ENCODE results near the gene UTF1.
A peak's percentile ranks its signal among the peaks of the same experiment; 100 is the strongest.

Gene UTF1

DNA sequence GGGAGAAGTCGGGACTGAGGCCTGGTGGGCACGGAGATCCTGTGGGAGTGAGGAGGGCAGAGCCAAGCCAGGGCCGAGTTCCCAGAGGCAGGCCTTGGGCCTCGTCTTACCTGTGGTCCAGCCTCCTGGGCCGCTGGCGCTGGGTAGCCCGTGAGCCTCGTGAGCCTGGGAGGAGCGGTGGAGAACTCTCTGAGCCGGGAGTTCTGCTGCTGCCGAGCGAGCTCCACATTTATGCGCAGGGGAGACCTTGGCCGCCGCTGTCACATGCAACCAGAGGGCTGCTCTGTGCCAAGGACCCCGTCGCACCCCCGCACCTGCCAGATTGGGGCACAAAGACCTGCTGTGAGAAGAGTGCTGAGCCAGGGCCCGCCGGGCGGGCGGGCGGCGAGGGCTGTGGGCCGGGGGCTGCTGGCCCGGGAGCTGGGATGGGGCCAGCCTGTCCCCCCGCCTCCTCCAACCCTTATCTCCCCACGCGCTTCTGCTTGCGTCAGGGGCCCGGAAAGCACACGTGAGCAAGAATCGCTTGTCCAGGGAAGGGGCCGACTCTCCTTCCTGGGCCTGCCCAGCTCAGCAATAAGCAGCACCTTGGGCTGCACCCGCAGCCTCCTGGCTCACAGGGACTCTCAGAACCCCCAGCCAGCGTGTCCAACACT, 17.8 kb downstream of the UTF1 start:
- no peak for DNase-seq (ENCODE audit: low read depth in 2 of 2)

DNA sequence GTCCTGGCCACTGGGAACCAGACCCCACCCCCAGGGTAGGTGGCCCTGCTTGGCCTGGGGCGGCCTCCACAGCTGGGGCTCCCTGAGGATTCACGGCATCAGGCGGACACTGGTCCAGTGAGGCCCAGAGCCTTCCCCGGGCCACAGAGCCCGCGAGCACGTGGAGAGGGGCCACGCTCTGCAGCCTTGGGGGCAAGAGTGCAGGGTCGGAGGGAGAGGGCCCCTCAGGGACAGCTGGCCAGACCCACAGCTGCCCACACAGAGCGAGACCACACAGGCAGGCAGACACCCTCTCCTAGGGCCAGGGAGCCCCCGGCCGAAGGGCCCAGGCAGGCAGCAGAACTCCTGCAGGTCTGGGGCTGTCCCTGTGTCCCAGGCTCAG, 18.3 kb downstream of the UTF1 start:
- no peak for DNase-seq (ENCODE audit: low read depth in 2 of 2)

DNA sequence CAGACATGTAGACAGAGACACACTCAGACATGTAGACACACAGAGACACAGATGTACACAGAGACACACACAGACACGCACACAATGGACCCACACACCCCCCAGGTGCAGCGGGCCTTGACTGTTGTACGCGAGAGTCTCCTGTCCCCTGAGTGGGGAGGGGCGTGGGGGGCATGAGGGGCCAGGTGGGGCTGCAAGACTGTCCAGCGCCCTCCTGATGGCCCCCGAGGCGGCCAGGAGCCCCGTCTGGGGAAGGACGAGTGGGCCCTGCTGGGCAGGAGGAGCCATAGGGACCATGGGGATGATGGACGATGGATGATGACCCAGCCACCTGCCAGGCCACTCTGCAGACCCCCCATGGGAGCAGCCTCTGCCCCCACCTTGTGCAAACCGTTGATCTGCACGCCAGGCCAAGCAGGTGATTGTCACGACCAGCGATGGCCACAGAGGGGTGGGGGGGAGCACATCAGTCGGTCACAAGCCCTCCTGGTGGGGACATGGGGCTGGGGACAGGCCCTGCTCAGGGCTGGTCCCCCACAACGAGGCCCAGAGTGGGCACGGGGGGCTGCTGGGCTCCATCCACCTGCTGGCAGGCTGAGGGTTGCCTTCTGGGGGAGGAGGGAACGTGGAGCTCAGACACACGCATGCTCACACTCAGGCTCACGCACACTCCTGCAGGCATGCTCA, 19.2 kb downstream of the UTF1 start:
- no peak for DNase-seq (ENCODE audit: low read depth in 2 of 2)

DNA sequence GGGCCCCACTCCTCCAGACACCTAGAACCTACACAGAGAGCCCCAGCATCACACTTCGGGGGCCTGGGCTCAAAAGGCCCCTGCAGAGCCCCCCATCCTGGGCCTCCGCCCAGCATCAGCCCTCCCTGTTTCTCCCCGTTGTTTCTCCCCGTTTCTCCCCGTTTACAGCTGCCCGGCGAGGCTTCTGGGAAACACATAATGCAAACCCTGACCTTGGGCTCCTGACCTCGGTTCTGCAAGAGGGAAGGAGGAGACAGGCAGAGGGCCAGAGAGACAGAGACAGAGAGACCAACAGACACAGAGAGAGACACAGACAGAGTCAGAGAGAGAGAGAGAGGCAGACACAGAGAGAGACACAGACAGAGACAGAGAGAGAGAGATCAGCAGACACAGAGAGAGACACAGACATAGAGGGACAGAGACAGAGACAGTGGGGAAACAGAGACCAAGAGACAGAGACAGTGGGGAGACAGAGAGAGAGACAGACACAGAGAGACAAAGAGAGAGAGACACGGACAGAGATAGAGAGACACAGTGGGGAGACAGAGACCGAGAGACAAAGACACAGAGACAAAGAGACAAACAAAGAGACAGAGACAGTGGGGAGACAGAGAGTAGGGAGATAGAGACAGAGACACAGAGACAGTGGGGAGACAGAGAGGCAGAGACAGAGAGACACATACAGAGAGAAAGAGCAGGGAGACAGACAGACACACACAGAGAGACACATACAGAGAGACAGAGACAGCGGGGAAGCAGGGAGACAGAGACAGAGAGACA, 20.1 kb downstream of the UTF1 start:
- no peak for DNase-seq (ENCODE audit: low read depth in 2 of 2)

DNA sequence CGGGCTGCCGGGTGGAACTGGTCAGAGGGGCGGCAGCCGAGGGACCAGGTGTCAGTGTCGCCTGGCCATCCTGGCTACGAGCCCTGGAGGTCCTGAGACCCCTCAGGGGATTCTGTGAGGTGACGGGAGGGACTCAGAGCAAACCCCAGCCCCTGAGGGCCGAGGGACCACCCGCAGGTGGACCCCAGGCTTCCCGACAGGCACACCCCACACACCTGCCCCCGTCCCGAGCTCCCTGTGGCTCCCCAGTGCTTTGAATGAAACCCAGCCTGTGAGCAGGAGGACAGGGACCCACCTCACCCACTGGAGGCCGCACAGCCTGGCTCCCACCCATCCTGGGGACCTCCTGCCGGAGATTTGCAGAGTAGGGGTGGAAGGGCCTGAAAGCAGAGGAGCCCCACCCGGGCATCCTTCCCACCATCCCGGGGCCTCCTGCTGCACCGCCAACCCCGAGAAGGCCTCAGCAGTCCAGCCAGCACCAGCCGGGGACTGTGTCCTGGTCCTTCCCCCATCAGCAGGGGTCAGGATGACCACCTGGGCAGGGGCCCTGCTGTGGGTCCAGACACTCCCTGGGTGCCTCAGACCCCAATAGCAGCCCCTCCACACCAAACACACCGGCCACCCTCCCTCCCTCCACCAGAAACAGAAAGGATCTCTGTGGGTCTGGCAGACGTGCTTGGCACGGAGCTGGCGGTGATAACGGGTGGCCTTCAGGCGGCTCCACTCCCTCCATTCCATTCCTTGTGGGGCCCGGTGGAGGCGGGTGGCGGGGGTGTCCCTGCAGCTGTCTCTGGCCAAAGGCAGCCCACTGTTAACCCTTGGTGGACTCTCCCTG, 21.6 kb downstream of the UTF1 start:
- no peak for DNase-seq (ENCODE audit: low read depth in 2 of 2)

DNA sequence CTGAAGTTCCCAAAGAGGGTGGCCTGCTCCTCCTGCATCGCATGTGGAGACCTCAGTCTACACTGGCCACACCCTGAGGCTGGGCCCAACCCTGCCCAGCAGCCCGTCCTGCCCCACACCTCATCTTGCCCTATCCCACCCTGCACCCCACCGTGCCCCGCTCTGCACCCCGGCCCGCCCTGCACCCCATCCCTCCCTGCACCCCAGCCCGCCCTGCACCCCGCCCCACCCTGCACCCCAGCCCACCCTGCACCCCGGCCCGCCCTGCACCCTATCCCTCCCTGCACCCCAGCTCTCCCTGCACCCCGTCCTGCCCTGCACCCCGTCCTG, 22.2 kb downstream of the UTF1 start:
- no peak for DNase-seq (ENCODE audit: low read depth in 2 of 2)

DNA sequence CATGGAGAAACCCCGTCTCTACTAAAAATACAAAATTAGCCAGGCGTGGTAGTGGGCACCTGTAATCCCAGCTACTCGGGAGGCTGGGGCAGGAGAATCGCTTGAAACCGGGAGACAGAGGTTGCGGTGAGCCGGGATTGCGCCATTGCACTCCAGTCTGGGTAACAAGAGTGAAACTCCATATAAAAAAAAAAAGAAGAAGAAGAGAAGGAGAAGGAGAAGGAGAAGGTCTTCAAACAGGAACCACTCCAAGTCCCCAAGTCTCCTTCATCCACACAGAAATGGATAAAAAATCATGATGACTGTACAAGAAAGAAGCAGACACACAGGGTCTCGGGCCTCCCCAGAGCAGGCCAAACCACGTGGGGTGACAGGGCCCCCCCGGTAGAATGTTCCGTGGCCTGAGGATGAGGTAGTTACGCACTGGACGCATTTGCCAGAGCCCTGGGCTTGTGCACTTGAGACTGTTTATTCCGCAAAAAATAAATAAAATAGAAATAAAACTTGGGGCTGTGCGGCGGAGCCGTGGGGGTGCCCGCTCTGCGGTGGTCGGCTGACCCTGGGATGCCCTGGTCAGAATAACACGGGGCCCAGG, 23.4 kb downstream of the UTF1 start:
- no peak for DNase-seq (ENCODE audit: low read depth in 2 of 2)

DNA sequence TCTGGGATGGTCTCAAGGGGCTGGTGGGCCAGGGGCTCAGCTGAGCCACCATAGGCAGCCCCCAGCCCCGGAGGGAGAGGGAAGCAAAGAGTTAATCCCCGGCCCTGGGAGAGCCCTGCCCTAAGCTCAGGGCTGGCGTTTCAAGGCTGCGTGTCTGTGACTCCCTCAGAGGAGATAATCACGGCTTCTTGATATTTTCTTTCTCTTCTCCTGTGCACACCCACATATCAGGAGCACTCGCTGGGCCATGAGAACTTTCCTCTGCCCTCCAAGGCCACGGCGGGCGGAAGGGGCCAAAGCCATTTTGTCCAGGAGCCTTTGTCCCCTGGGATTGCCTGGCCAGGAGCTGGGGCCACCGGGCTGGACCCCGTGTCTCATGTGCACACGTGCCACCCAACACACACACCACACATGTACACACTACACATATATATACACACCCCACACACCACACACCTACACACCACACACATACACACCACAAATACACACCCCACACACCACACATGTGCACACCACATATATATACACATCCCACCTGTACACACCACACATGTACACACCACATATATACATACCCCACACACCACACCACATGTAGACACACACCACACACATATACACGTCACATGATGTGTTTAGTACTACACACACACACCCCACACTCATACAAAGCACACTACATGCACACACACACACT, 24.6 kb downstream of the UTF1 start:
- no peak for DNase-seq (ENCODE audit: low read depth in 2 of 2)

DNA sequence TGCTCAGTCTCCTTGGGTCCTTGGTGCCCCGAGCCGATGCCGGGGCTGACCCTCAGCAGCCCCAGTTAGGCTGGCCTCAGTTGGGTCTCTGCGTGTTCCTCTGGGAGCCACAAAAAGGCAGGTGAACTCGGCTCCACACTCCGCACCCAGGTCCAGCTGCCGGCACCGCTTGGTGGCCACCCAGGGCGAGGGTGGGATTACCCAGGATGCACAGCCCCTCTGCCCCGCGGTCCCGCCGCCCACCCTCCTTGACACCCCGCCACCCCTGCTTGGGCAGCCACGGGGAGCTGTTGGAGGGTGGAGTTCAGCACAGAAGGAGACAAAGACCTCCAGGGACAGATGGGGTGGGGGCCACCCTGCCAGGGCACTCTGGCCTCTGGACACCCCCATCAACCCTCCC, 25.3 kb downstream of the UTF1 start:
- DNase-seq (ENCODE audit: low read depth in 2 of 2) = no peak

DNA sequence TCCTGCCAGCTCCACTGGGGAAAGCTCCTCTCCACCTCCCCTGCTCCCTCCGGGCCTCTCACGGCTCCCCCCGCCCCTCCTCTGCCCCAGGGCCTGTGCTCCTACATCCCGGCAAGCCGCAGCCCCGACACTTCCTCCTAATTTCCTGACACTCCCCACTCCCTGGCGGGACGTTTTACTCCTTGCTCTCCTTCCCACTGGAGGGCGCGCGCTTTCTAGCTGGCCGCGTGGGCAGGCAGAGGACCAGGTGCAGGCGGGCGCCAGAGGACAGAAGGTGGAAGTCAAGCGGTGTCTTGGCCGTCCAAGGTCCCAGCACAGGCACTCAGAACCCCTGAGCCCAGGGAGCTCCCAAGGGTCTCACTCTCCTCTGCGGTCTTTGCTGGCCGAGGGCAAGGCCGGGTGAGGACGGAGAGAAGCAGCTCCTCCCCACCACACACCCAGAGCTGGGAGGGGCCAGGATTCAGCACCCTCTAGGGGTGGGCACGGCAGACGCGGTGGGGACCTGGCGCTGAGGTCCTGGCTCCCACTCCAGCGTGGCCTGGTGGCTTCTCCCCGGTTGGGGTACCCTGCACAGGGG, 27.6 kb downstream of the UTF1 start:
- DNase-seq (ENCODE audit: low read depth in 2 of 2) = peak in 1 of 2 donors; percentile 28

DNA sequence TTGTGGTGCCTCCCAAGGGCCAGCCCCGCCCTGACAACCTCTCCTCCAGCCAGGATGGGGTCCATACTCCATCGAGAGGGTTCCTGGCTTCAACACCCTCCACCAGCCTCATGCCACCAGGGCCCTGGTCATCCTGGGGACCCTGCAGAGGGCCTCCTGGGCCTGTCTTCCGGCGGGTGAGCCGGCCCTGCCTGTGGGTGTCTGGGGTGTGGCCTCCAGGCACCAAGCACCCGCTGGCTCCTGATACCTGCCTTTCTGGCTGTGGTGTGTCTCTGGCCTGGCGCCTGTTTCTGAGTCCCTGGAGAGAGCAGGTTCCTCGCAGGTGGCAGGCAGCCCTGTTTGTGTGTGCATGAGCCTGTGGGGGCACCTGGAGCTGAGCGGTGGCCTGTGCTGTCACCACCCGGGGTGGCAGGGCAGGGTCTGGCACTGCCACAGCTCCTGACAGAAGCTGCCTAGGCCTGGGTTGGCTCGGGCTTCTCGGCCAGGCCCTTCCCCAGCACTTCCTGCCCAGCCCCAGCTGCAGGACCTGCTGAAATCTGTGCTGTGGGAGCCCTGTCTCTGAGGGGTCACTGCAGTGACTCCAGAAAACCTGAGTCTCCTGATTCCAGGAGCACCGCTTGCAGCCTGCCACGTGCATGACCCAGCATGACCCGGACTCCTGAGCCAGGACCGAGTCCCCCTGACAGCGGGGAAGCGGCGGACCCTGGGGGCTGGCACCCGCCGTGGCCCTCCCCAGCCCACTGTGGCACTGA, 28.2 kb downstream of the UTF1 start:
- DNase-seq (ENCODE audit: low read depth in 2 of 2) = peak in 1 of 2 donors; percentile 39

DNA sequence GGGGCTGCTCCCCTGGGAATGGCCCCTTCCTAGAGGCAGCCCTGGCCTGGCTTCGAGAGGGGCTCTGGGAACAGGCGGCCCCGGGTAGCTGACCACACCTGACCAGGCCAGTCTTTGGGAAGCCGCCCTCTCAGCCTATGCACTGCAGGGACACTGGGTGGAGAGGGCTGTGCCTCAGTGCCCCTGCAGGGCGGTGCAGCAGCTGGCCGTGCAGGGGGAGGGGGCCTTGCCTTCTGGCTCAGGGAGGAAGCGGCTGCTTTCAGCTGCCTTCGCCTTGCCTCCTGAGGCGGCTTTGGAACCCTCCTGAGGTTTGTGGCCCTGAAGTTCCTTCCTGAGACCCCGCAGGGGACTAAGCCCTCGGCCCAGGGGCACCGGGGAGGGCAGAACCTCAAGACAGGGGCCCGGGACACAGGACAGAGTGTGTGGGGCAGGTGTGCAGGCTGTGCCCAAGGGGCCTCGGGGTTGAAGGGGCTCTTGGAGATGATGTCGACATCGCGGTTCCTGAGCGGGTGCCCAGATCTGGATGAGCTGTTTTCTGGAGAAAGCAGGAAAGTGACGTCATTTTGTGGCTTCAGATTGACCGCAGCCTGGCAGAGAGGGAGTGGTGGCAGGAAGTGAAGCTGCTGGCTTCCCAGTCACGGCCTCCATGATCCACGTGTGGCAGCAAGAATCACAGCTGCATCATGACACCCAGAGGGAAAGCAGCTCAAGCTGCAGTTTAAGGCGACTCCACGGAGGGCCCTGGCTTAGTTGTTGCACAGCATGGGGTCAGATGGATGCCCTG, 29.0 kb downstream of the UTF1 start:
- peak; percentile 86 to 93 for DNase-seq (ENCODE audit: low read depth in 2 of 2)

DNA sequence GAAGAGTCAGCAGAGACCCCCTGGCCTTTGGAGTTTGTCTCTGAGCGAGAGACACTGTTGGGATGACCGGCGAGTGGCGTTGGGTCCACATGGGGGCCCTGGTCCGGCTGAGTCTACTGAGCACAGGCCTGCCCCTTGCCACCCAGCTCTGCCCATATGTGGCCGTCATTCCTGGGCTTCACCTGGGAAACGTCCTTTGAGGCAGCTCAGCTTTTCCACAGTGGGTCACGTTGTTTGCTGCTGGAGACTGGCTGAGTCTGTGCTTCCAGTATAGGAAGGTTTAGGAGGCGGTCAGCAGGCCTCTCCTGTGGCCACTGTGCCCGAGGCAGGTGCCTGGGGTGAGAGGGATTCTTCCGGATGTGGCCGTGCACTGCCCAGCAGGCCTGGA, 29.6 kb downstream of the UTF1 start:
- no peak for DNase-seq (ENCODE audit: low read depth in 2 of 2)

DNA sequence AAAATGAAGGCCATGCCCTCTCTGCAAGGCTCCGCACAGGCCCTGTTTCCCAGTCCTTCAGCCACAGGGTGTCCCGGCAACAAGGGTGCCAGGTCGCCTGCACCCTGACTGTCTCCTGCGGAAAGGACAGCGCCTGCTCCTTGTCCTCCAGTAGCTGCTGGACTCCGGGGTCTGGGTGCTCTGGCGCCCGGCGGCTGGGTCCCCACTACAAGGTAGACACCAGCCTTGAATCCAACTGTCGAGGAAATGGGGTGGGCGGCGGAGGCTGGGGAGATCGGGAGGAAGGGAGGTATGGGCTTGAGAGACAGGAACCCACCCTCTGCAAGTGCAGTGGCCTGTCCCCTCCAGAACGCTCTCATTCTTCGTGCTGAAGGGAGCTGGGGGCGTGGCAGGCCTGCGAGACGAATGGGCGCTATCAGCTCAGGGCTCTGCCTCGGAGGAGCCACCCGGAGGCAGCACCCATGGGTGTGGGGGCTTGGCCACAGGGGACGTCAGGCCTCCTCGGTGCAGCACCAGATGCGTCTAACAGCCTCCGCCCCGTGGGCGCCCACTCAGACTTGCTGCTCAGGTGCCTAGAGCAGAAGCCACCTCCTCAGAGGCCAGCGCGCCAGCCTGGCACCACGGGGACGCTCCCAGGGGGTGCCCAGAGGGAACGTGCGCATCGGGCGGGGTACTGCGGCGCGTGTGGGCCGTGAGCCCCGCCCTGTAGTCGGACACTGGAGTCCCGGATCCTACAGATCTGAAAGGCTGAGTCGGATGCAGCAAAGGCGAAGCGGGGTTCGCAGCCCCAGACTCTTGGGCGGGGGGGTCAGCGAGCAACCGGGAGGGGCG, 31.1 kb downstream of the UTF1 start:
- DNase-seq (ENCODE audit: low read depth in 2 of 2) = peak; percentile 66 to 80

DNA sequence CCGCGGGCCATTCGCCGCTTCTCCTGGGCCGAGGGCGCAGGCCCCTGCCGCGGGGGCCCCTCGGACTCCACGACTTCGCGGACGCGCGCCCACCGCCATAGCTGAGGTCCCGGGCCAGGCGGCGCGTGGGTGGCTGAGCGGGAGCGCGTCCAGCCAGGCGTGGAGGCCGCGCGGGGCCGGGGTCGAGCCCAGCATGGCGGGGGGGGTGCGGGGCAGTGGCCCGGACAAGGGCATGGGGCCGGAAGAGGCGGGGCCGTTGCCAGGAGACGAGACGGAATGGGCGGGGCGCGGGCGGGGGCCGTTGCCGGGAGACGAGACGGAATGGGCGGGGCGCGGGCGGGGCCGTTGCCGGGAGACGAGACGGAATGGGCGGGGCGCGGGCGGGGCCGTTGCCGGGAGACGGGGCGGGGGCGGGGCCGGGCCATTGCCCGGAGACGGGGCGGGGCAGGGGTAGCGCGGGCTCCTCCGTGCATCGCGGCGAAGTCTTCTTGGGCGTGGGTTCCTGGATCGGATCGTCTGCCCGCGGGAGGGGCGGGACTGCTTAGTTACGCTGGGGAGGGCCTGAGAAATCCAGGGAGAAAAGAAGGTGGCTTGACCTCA, 31.8 kb downstream of the UTF1 start:
- peak; percentile 75 to 80 for DNase-seq (ENCODE audit: low read depth in 2 of 2)

DNA sequence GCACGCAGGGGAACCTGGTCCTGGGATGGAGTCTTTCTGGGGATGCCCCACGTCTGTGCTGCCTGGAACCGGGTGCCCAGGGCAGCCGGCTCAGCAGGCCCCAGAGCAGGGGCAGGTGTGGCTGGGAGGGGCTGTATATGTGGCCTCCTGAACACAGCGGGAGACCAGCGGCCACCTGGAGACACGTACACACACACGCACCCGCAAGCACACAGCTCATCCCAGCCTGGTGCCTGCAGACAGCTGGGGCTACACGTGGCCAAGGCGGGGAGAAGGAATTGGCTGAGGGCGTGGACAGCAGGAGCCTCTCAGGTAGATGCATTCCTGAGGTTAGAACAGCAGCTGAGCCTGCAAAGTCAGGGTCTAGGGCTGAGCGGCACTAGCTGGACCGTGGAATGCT, 32.7 kb downstream of the UTF1 start:
- DNase-seq (ENCODE audit: low read depth in 2 of 2) = no peak

DNA sequence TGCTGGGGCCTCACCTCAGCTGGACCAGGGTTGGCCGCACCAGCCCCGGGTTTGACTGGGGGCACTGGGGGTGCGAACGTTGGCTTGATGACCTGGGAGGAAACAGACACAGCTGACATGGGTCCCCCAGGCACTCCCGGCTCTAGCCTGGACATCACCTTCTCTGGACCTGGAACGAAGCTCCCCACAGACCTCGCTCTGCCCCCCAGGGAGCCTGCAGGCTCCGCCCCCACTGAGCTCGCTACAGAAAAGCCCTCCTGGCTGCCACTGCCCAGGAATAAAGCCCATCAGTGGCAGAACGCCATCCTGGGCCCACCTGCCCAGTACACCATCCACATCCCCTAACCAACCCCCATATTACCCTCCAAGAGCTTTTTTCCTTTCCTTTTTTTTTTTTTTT, 33.7 kb downstream of the UTF1 start:
- no peak for DNase-seq (ENCODE audit: low read depth in 2 of 2)

DNA sequence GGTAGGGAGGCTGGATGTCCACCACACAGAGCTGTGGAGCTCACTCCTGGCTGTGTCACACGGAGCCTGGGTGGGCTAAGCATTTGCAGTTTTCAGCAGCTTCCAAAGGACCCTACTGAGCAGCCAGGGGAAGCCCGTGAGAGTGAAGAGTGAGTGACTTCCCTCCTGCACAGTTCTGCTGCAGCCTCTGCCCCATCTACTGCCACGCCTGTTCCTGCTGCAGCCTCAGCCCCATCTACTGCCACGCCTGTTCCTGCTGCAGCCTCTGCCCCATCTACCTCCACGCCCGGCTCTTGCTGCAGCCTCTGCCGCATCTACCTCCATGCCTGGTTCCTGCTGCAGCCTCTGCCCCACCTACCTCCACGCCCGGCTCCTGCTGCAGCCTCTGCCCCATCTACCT, 34.4 kb downstream of the UTF1 start:
- no peak for DNase-seq (ENCODE audit: low read depth in 2 of 2)
